ENCODE results near the gene CNGA3. TPM values are rescaled to one million over a fixed set of nuclear protein-coding genes. Genes with fewer than 3 reads are reported as not detected.

Gene CNGA3
- total and polyA plus RNA-seq, 2 of the 4 experiments (the other 2 are of a cell fraction): under 0.01 TPM; not detected in 1

DNA sequence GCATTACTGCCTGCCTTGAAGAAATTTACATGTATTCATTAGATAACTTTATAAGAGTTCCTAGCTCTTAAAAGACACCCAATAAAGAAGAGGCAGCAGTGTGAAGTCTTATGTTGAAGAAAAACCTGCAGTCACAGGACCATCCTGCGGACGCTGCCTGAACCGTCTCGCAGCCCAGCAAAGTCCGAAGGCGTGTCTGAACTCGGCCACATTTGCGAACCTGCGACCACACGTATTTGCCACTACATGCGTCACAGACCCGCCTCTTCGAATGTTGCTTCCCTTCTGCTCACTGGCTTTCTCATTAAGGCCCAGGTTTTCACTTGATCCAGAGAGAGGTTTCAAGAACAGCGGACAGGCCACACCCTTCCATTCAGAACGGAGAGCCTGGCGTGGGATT lies 41.2 kb downstream of the CNGA3 start:
- dilution Hi-C loops (cut with HindIII; ENCODE audit: low sequenced_read_pairs, unreplicated experiment) (no loop called here), intact Hi-C loops (cut with micrococcal nuclease) (loop anchor here (5.0 to 10.0 kb wide), 2 partner anchors 103 to 390 kb away; partner anchors contain the start of gene TMEM131), in situ Hi-C loops (cut with MboI; ENCODE audit: low sequenced_read_pairs) (loop anchor here (10.0 kb wide), 2 partner anchors 93 to 683 kb away; no protein-coding TSS in a partner anchor)
- Histone ChIP-seq H3K27me3 (ENCODE audit: control insufficient read depth, insufficient read depth, low read length) (peaks cover 23% of the 10 kb centered on the region), H2BK15ac (ENCODE audit: low read depth, low read length) (no peak overlapping the region), H3K56ac (ENCODE audit: extremely low read depth, insufficient read depth, low read length) (no peak overlapping the region), H4K91ac (ENCODE audit: insufficient read depth, low read depth, low read length) (no peak overlapping the region), H4K5ac (ENCODE audit: low read depth, low read length) (no peak overlapping the region), H4K20me1 (ENCODE audit: insufficient read depth, low read length) (no peaks in the 10 kb centered on the region), H3K4ac (ENCODE audit: low read depth, low read length) (no peak overlapping the region), H3K9ac (ENCODE audit: low read depth, low read length) (no peak overlapping the region), H2BK5ac (ENCODE audit: low read depth, low read length, poor library complexity, severe bottlenecking) (no peak overlapping the region), H3K36me3 (ENCODE audit: control insufficient read depth, insufficient read depth, low read length) (no peaks in the 10 kb centered on the region), H3K9me1 (ENCODE audit: insufficient read depth, low read length) (no peaks in the 10 kb centered on the region), H2AK5ac (ENCODE audit: low read depth, low read length) (no peak overlapping the region), H3K9me3 (ENCODE audit: control insufficient read depth, insufficient read depth, low read length) (no peaks in the 10 kb centered on the region), H3K79me1 (ENCODE audit: low read depth in 1 of 2, low read length in 2 of 2) (no peaks in the 10 kb centered on the region), H3K23ac (ENCODE audit: low read depth, low read length) (no peak overlapping the region), H3K14ac (replicated peaks; ENCODE audit: low read depth, low read length) (no peak overlapping the region), H3K27ac (ENCODE audit: insufficient read depth, low read length) (no peak overlapping the region), H2AFZ (replicated peaks; ENCODE audit: low read length, poor library complexity) (no peak overlapping the region), H4K8ac (ENCODE audit: low read depth in 2 of 2, low read length in 2 of 2) (no peak overlapping the region), H2BK120ac (ENCODE audit: low read depth, low read length) (no peak overlapping the region), H2BK20ac (ENCODE audit: low read depth, low read length) (no peak overlapping the region), H2AK9ac (replicated peaks; ENCODE audit: low read depth, low read length, poor library complexity) (no peak overlapping the region), H3K4me1 (ENCODE audit: control insufficient read depth, insufficient read depth, low read length) (no peaks in the 10 kb centered on the region), H3K18ac (ENCODE audit: low read depth, low read length) (no peak overlapping the region), H3K4me3 (ENCODE audit: insufficient read depth, low read depth, low read length) (no peak overlapping the region), H3K4me2 (ENCODE audit: low read depth, low read length) (no peak overlapping the region)
- 88% methylated on average over 12 of the region's 16 CpGs; no CpG with 5 or more reads in 1 of the 2 experiments for WGBS, 2 experiments (ENCODE audit: extremely low coverage in 2 of 2, insufficient read length in 1 of 2)
- CTCF ChIA-PET: interaction anchor here (1.0 kb wide), 1 partner anchor 117 kb away, joined by 3 read pairs; no protein-coding TSS in a partner anchor
- DNase-seq (no peak), ATAC-seq (ENCODE audit: low read depth) (no peak)
- POLR2A ChIA-PET (ENCODE audit: unreplicated experiment): no interaction called here
- no TSS peak for BruUV-seq (replicated peaks)
- TF ChIP-seq BHLHE40 (IDR thresholded peaks at IDR 0.05; ENCODE audit: low read depth, low read length): no peak

All from IMR-90 (cell line).